A549 (cell line): ENCODE measurements around the gene PHF24. TPM values are rescaled to one million over a fixed set of nuclear protein-coding genes. Genes with fewer than 3 reads are reported as not detected.

Experiments used
- ATAC-seq, 2 experiments: fragments of 200-7000 bp in 1 of 2; fragments of >200 bp in 1 of 2; cut with Nextera tagmentation in 1 of 2; cut with Tn5 transposase in 1 of 2; 3 replicates each; pipeline versions ENCODE4 v1.8.0 to v1.9.1; 2018 to 2020; ENCODE audit warnings: mild to moderate bottlenecking in 1 of 2, moderate library complexity in 1 of 2
- CTCF ChIA-PET: fragments of 300-600 bp; sonication (Branson Sonifier 250); formaldehyde crosslinking; extraction: SDS; loops from one replicate; lab custom pipeline; 2021; ENCODE audit warnings: antibody characterized with exemption, inconsistent platforms; lab: Yijun Ruan, JAX
- POLR2A ChIA-PET: fragments of 350-600 bp; formaldehyde crosslinking; extraction: SDS; loops from one replicate; lab custom pipeline; 2021; ENCODE audit warnings: antibody characterized with exemption, inconsistent platforms; lab: Yijun Ruan, JAX
- DNase-seq, 2 experiments: peaks; one replicate each; pipeline versions ENCODE4 v3.0.0 to v3.0.0-alpha.2; 2011 to 2016; ENCODE audit warnings: low read depth in 1 of 2, low spot score in 1 of 2
- FAIRE-seq: peaks from 2 replicates; lab custom pipeline; 2011; peaks lifted over from hg19 to GRCh38; lab: Jason Lieb, UNC
- H3K27ac ChIP-seq, 2 experiments: fragments of >200 bp; sonication (Bioruptor Twin); formaldehyde crosslinking; 3 replicates each; pipeline ENCODE4 v1.5.1; 2016 to 2017
- H3K4me1 ChIP-seq: fragments of >200 bp; sonication (Bioruptor Twin); formaldehyde crosslinking; 3 replicates; pipeline ENCODE4 v1.6.1; 2016
- H3K4me2 ChIP-seq: fragments of >200 bp; sonication (Bioruptor Twin); formaldehyde crosslinking; 3 replicates; pipeline ENCODE4 v1.6.1; 2016
- H3K4me3 ChIP-seq: fragments of >200 bp; sonication (Bioruptor Twin); formaldehyde crosslinking; 3 replicates; pipeline ENCODE4 v1.5.1; 2016
- H3K9me3 ChIP-seq: fragments of >200 bp; sonication (Bioruptor Twin); formaldehyde crosslinking; 3 replicates; pipeline ENCODE4 v1.6.1; 2016
- BHLHE40 ChIP-seq: IDR thresholded peaks from 2 replicates; pipeline ENCODE4 v1.6.1; 2012; ENCODE audit warnings: low read depth, low read length, inconsistent platforms
- CBX2 ChIP-seq: fragments of 200-600 bp; sonication (generic); IDR thresholded peaks from 2 replicates; pipeline ENCODE4 v1.6.1; 2016; ENCODE audit warnings: low read depth, mild to moderate bottlenecking, borderline replicate concordance
- CHD4 ChIP-seq: fragments of 200-600 bp; sonication (generic); IDR thresholded peaks from 2 replicates; pipeline ENCODE4 v1.6.1; 2016; ENCODE audit warnings: antibody characterized with exemption, mild to moderate bottlenecking, borderline replicate concordance
- EHF ChIP-seq: fragments of 250-450 bp; sonication (Bioruptor Pico); IDR thresholded peaks from 2 replicates; pipeline ENCODE4 v1.5.0; 2020; ENCODE audit warnings: mild to moderate bottlenecking
- EHMT2 ChIP-seq: fragments of 200-600 bp; sonication (generic); IDR thresholded peaks from 2 replicates; pipeline ENCODE4 v1.6.1; 2016; ENCODE audit warnings: antibody characterized with exemption, low read depth, mild to moderate bottlenecking, moderate library complexity
- EP300 ChIP-seq, 2 experiments: fragments of >200 bp; sonication (Bioruptor Twin); formaldehyde crosslinking; IDR thresholded peaks; 2 replicates in 1 of 2; 3 replicates in 1 of 2; pipeline ENCODE4 v1.6.1; 2016 to 2017
- ESRRA ChIP-seq: fragments of 150-350 bp; IDR thresholded peaks from 2 replicates; pipeline ENCODE4 v1.6.1; 2014; ENCODE audit warnings: mild to moderate bottlenecking, low read length, borderline replicate concordance
- HEYL ChIP-seq: fragments of 250-450 bp; sonication (Bioruptor Pico); IDR thresholded peaks from 2 replicates; pipeline ENCODE4 v1.8.0; 2021; ENCODE audit warnings: mild to moderate bottlenecking, moderate library complexity
- HOXA7 ChIP-seq: fragments of 250-450 bp; sonication (Bioruptor Pico); IDR thresholded peaks from 2 replicates; pipeline ENCODE4 v1.5.0; 2020; ENCODE audit warnings: mild to moderate bottlenecking, moderate library complexity
- HOXB13 ChIP-seq: fragments of 250-450 bp; sonication (Bioruptor Pico); IDR thresholded peaks from 2 replicates; pipeline ENCODE4 v1.5.0; 2020; ENCODE audit warnings: low read depth, mild to moderate bottlenecking, moderate library complexity
- JUN ChIP-seq, 2 experiments: fragments of >200 bp; sonication (Bioruptor Twin); formaldehyde crosslinking; IDR thresholded peaks; 2 replicates in 1 of 2; 3 replicates in 1 of 2; pipeline ENCODE4 v1.6.1; 2016 to 2017
- JUNB ChIP-seq: fragments of >200 bp; sonication (Bioruptor Twin); formaldehyde crosslinking; IDR thresholded peaks from 2 replicates; pipeline ENCODE4 v1.6.1; 2016
- KDM1A ChIP-seq: fragments of 200-600 bp; sonication (generic); IDR thresholded peaks from 2 replicates; pipeline ENCODE4 v1.6.1; 2016; ENCODE audit warnings: low read depth, mild to moderate bottlenecking
- MAFK ChIP-seq: fragments of 450-650 bp; IDR thresholded peaks from 2 replicates; pipeline ENCODE4 v1.6.1; 2014; ENCODE audit not compliant: partially characterized antibody
- NFE2L2 ChIP-seq: fragments of 150-350 bp; conservative IDR thresholded peaks from 2 replicates; pipeline ENCODE4 v1.6.1; 2014; ENCODE audit warnings: low read length
- NR3C1 ChIP-seq: fragments of >200 bp; sonication (Bioruptor Twin); formaldehyde crosslinking; IDR thresholded peaks from 3 replicates; pipeline ENCODE4 v1.6.1; 2017
- POLR2A ChIP-seq: IDR thresholded peaks from 2 replicates; pipeline ENCODE4 v1.6.1; 2012; ENCODE audit warnings: mild to moderate bottlenecking, low read length
- RFX5 ChIP-seq: fragments of 450-650 bp; IDR thresholded peaks from 2 replicates; pipeline ENCODE4 v1.7.1; 2014; ENCODE audit warnings: antibody characterized with exemption, mild to moderate bottlenecking, moderate library complexity
- TP53 ChIP-seq: fragments of 250-450 bp; sonication (Bioruptor Pico); IDR thresholded peaks from 2 replicates; pipeline ENCODE4 v1.5.0; 2021; ENCODE audit warnings: mild to moderate bottlenecking, moderate library complexity
- ZC3H11A ChIP-seq: fragments of 450-650 bp; IDR thresholded peaks from 2 replicates; pipeline ENCODE4 v1.6.1; 2014; ENCODE audit warnings: antibody characterized with exemption, mild to moderate bottlenecking
- ZNF302 ChIP-seq: fragments of 250-450 bp; sonication (Bioruptor Pico); IDR thresholded peaks from 2 replicates; pipeline ENCODE4 v1.9.0; 2021; ENCODE audit warnings: inconsistent platforms, mild to moderate bottlenecking, moderate library complexity
- ZSCAN20 ChIP-seq: fragments of 250-450 bp; sonication (Bioruptor Pico); IDR thresholded peaks from 2 replicates; pipeline ENCODE4 v1.8.0; 2022; ENCODE audit warnings: mild to moderate bottlenecking, moderate library complexity
- WGBS: methylation state at CpG from one replicate; pipeline ENCODE4 v1.1.6; 2017; ENCODE audit errors: missing lambda C conversion rate; 5-methylcytosine and 5-hydroxymethylcytosine counted together
- polyA plus RNA-seq, 4 experiments: library from polyadenylated mRNA; depleted of rRNA in 3 of 4; stranded (reverse); fragments of >200 nt; fragmentation: RNase III in 1 of 4; extraction: RNeasy Plus Mini Kit Qiagen cat#74134 plus additional on column Dnase treatment in 1 of 4; gene quantifications; 2 replicates in 3 of 4; 3 replicates in 1 of 4; pipeline ENCODE4 v1.2.3, GENCODE V29; 2011 to 2017
- TF ChIP-seq, protein P1 (sequence below): IDR thresholded peaks from 2 replicates; pipeline ENCODE4 v1.6.1; 2012
- TF ChIP-seq, protein P2 (sequence below): fragments of 250-450 bp; sonication (Bioruptor Pico); IDR thresholded peaks from 2 replicates; pipeline ENCODE4 v1.5.0; 2021; ENCODE audit warnings: mild to moderate bottlenecking, moderate library complexity, borderline replicate concordance
- TF ChIP-seq, protein P3 (sequence below): fragments of 450-650 bp; IDR thresholded peaks from 2 replicates; pipeline ENCODE4 v1.6.1; 2014; ENCODE audit warnings: antibody characterized with exemption
- TF ChIP-seq, protein P4 (sequence below): IDR thresholded peaks from 2 replicates; pipeline ENCODE4 v1.6.1; 2012
- TF ChIP-seq, protein P5 (sequence below): fragments of >200 bp; sonication (Bioruptor Twin); formaldehyde crosslinking; IDR thresholded peaks from 3 replicates; pipeline ENCODE4 v1.5.1; 2016

Gene PHF24
- polyA plus RNA-seq, 2 of the 4 experiments (the other 2 are of a cell fraction), result not detected

DNA sequence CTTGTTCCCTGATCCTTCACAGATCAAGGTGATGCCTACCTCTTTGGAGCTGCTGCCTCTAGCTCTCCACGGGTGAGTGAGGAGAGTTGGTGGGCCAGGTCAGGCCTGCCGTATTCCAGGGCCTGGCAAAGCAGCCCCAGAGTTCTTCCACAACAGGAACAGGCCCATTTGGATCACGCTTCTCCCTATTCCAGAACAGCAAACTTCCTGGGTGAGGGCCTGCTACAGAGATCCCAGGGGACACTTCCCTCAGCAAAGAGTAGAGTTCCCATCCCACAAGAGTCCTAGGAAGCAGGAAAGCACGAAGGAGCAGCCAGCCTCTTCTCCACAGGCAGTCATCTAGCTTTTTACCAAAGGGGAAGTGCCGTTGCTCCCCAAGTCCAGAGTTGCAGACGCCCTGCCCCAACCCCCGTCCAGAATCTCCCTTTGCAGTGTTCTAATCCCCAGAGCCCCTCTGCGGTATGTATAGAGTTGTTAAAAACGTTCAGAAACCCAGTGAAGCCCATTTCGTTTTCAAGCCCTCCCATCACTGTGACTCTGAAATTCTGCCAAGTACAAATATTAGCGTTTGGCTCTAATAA, 22.2 kb downstream of the PHF24 start:
- 33% methylated on average over 11 of the region's 11 CpGs for WGBS
- CTCF ChIA-PET, result interaction anchor here (1.0 to 3.6 kb wide), 4 partner anchors 16 to 222 kb away, joined by 3 to 22 read pairs (median 4); no protein-coding TSS in a partner anchor
- Histone ChIP-seq H3K27ac (no peak overlapping the region), H3K4me3 (no peak overlapping the region), H3K9me3 (no peaks in the 10 kb centered on the region), H3K4me2 (no peak overlapping the region), H3K4me1 (no peaks in the 10 kb centered on the region)
- no peak for DNase-seq
- no peak for TF ChIP-seq BHLHE40
- no peak for ATAC-seq
- FAIRE-seq, result no peak
- POLR2A ChIA-PET, result no interaction called here

DNA sequence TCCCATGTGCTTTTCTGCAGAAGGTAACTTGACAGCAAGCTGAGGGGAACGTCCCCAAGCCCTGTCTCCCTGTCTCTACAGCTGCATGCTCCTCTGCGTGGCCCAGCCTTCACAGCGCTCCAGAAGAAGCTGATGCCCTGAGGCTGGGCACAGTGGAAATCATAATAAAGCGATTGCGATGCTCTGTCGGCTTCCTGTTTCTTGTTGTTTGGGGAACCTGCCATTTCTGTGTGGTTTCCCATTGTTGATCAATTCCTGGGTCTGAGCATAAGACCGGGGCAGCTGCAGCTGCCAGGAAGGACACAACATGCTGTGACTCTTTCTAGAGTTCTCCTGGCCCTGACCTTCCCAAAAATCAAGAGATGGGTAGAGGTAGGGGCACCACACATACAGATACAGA, 24.3 kb downstream of the PHF24 start:
- no peaks in the 10 kb centered on the region for H3K9me3 ChIP-seq
- no peak for FAIRE-seq
- POLR2A ChIA-PET, result no interaction called here

DNA sequence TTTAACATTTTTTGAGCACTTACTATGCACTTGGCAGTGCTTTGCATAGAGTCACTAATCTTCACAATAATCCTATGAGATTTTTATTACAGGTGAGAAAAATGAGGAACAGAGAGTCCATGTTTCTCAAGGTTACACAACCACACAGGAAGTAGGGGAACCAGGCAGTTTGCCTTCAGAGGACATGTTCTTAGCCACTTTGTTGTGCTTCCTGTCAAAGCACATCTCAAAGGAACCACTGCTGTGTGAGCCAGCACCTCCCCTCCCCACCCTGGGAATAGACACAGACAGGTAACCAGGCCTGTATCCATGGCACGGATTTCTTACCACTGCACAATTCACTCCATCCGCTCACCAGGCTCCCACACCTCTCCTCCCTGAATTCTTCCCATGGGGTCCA, 25.1 kb downstream of the PHF24 start:
- Histone ChIP-seq H3K9me3 (no peaks in the 10 kb centered on the region), H3K27ac (no peak overlapping the region), H3K4me3 (no peak overlapping the region), H3K4me1 (peaks cover 4% of the 10 kb centered on the region; the same call in 1 of the 3 replicates), H3K4me2 (no peak overlapping the region)
- DNase-seq (no peak), ATAC-seq (no peak), FAIRE-seq (no peak)
- CTCF ChIA-PET, result interaction anchor here (0.8 to 6.6 kb wide), 7 partner anchors 10 to 493 kb away, joined by 3 to 114 read pairs (median 6); a partner anchor contains a TSS
- 66% methylated on average over 2 of the region's 2 CpGs for WGBS
- POLR2A ChIA-PET, result no interaction called here
- TF ChIP-seq, protein P1, sequence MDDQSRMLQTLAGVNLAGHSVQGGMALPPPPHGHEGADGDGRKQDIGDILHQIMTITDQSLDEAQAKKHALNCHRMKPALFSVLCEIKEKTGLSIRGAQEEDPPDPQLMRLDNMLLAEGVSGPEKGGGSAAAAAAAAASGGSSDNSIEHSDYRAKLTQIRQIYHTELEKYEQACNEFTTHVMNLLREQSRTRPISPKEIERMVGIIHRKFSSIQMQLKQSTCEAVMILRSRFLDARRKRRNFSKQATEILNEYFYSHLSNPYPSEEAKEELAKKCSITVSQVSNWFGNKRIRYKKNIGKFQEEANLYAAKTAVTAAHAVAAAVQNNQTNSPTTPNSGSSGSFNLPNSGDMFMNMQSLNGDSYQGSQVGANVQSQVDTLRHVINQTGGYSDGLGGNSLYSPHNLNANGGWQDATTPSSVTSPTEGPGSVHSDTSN, result no peak
- no peak for TF ChIP-seq HOXA7
- TF ChIP-seq MAFK, result no peak
- TF ChIP-seq NR3C1, result no peak
- TF ChIP-seq, protein P2, sequence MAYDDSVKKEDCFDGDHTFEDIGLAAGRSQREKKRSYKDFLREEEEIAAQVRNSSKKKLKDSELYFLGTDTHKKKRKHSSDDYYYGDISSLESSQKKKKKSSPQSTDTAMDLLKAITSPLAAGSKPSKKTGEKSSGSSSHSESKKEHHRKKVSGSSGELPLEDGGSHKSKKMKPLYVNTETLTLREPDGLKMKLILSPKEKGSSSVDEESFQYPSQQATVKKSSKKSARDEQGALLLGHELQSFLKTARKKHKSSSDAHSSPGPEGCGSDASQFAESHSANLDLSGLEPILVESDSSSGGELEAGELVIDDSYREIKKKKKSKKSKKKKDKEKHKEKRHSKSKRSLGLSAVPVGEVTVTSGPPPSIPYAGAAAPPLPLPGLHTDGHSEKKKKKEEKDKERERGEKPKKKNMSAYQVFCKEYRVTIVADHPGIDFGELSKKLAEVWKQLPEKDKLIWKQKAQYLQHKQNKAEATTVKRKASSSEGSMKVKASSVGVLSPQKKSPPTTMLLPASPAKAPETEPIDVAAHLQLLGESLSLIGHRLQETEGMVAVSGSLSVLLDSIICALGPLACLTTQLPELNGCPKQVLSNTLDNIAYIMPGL (CRISPR knock-in tag), result no peak
- TF ChIP-seq POLR2A, result no peak
- no peak for TF ChIP-seq CHD4
- no peak for TF ChIP-seq EP300 (IDR thresholded peaks at IDR 0.05)
- no peak for TF ChIP-seq ZC3H11A
- no peak for TF ChIP-seq ESRRA
- TF ChIP-seq, protein P3, sequence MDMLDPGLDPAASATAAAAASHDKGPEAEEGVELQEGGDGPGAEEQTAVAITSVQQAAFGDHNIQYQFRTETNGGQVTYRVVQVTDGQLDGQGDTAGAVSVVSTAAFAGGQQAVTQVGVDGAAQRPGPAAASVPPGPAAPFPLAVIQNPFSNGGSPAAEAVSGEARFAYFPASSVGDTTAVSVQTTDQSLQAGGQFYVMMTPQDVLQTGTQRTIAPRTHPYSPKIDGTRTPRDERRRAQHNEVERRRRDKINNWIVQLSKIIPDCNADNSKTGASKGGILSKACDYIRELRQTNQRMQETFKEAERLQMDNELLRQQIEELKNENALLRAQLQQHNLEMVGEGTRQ, result no peak
- TF ChIP-seq, protein P4, sequence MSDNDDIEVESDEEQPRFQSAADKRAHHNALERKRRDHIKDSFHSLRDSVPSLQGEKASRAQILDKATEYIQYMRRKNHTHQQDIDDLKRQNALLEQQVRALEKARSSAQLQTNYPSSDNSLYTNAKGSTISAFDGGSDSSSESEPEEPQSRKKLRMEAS, result no peak
- TF ChIP-seq ZSCAN20 (CRISPR knock-in tag), result no peak
- no peak for TF ChIP-seq HOXB13 (CRISPR knock-in tag)
- no peak for TF ChIP-seq HEYL (CRISPR knock-in tag)
- TF ChIP-seq KDM1A, result no peak
- TF ChIP-seq, all 56 proteins: peak for 0

More for the DNA sequence above, 24.3 kb downstream of the PHF24 start:
- no peak overlapping the region for H3K4me2 ChIP-seq
- no peak overlapping the region for H3K27ac ChIP-seq
- DNase-seq (no peak), ATAC-seq (no peak)
- H3K4me3 ChIP-seq, result no peak overlapping the region
- TF ChIP-seq KDM1A (no peak), NR3C1 (no peak), JUN (IDR thresholded peaks at IDR 0.05) (no peak), RFX5 (no peak), NFE2L2 (no peak), EHMT2 (no peak), POLR2A (no peak), ESRRA (no peak), MAFK (no peak), BHLHE40 (no peak), ZNF302 (CRISPR knock-in tag) (no peak), EHF (CRISPR knock-in tag) (no peak), ZSCAN20 (CRISPR knock-in tag) (no peak), TP53 (no peak), HOXA7 (no peak), JUNB (no peak), HEYL (CRISPR knock-in tag) (no peak), CBX2 (no peak)
- TF ChIP-seq, protein P5, sequence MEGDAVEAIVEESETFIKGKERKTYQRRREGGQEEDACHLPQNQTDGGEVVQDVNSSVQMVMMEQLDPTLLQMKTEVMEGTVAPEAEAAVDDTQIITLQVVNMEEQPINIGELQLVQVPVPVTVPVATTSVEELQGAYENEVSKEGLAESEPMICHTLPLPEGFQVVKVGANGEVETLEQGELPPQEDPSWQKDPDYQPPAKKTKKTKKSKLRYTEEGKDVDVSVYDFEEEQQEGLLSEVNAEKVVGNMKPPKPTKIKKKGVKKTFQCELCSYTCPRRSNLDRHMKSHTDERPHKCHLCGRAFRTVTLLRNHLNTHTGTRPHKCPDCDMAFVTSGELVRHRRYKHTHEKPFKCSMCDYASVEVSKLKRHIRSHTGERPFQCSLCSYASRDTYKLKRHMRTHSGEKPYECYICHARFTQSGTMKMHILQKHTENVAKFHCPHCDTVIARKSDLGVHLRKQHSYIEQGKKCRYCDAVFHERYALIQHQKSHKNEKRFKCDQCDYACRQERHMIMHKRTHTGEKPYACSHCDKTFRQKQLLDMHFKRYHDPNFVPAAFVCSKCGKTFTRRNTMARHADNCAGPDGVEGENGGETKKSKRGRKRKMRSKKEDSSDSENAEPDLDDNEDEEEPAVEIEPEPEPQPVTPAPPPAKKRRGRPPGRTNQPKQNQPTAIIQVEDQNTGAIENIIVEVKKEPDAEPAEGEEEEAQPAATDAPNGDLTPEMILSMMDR, result no peak
- WGBS, result 19% methylated on average over 7 of the region's 7 CpGs
- CTCF ChIA-PET, result interaction anchor here (1.4 to 6.6 kb wide), 5 partner anchors 12 to 222 kb away, joined by 3 to 114 read pairs (median 6); a partner anchor contains a TSS
- H3K4me1 ChIP-seq, result peaks cover 1% of the 10 kb centered on the region; the same call in 1 of the 3 replicates
